ENCODE data around the gene TENT4B.

DNA sequence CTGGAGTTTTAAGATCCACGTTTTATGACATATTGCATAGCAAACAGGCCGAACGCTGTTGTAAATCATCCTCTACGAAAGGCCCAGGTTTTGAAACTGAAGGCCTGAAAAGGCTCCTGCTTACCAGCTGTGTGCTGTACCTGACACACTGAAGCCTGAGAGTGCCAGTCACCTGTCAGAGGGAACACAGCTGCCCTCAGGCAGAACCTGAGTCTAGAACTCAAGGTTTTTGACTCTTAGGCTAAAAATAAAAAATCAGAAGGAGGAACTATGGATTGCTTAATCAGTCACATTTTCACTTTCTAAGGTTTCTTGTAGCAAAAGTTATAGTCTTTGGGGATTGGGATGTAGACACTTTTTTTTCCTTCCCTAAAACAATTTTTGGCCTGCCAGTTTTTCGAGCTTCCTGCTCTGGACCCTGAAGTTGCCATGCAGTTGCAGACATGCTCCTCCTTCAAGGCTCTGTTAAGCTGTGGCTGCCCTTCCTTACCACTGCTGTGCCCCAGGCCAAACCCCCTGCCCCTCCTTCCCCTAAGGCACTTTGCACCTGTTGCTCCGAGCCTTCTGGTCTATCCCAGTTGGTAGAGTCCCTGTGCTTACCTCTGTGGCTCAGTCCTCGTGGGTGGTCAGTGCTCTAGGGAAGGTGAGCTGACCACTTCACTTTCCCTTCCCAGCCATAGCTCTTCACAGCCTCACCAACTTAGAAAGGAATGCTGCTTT, 56.6 kb downstream of the TENT4B start:
- TF ChIP-seq, protein P1, sequence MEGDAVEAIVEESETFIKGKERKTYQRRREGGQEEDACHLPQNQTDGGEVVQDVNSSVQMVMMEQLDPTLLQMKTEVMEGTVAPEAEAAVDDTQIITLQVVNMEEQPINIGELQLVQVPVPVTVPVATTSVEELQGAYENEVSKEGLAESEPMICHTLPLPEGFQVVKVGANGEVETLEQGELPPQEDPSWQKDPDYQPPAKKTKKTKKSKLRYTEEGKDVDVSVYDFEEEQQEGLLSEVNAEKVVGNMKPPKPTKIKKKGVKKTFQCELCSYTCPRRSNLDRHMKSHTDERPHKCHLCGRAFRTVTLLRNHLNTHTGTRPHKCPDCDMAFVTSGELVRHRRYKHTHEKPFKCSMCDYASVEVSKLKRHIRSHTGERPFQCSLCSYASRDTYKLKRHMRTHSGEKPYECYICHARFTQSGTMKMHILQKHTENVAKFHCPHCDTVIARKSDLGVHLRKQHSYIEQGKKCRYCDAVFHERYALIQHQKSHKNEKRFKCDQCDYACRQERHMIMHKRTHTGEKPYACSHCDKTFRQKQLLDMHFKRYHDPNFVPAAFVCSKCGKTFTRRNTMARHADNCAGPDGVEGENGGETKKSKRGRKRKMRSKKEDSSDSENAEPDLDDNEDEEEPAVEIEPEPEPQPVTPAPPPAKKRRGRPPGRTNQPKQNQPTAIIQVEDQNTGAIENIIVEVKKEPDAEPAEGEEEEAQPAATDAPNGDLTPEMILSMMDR (conservative IDR thresholded peaks at IDR 0.05), result no peak
- TF ChIP-seq EZH2 (IDR thresholded peaks at IDR 0.05; ENCODE audit: low read depth), result no peak
